HG03571 (cell line): ENCODE measurements around the gene LRRC74B.
"Not testable (repeated sequence)": the region's sequence is repeated elsewhere in the genome, so short reads cannot be mapped to it uniquely, and the experiment has no call there.

Source experiments
- ATAC-seq: cut with Tn5 transposase; IDR thresholded peaks from one replicate; pipeline ENCODE4 v1.9.1; 2021; ENCODE audit not compliant: unreplicated experiment

The LRRC74B gene, protein sequence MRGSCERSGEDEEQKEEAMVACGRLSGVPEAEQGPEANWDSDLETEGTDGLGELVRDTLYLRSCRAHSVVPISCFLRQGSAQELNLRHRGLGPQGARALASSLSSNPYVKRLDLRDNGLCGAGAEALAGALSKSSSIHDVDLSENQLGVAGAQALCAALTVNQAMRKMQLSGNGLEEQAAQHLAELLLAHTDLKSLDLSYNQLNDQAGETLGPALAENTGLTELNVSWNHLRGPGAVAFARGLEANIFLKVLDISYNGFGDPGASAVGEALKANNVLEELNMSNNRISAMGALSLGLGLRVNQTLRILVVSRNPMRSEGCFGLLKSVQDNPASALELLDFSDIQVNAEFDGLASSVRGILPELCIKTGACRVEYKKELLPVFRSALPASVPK

DNA sequence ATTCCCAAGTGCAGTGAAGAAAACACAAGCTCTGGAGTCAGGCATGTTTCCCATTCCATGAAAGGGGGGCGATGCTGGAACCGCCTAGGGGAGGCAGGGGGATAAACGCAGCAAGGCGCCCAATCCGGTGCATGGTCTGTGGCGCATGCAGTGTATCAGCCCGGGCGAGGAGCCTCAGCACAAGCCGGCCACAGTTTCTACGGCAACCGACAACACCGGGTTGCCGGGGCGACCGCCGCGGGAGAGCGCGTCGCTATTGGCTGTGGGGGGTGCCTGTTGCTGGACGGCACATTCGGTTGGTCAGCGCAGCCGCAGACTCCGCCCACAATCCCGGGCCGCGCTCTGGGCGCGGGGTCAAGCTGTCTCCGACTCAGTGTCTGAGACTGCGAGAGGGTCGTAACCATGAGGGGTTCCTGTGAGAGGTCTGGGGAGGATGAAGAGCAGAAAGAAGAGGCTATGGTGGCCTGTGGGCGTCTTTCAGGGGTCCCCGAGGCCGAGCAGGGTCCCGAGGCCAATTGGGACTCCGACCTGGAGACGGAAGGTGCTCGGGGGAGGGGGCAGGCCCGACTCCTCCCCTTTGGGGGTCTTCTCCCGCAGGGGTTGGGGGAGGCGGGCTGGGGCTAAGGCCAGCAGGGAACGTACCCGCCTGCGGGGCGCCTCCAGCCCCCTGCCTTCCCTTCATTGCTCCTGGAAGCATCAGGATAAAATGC, at the start of gene LRRC74B:
Gene LRRC74B, plus strand, starts transcription at position 362 of the 710 bp plus-strand sequence. Its CDS starts 41 bp downstream, at position 403.
- ATAC-seq: peak; percentile 95

DNA sequence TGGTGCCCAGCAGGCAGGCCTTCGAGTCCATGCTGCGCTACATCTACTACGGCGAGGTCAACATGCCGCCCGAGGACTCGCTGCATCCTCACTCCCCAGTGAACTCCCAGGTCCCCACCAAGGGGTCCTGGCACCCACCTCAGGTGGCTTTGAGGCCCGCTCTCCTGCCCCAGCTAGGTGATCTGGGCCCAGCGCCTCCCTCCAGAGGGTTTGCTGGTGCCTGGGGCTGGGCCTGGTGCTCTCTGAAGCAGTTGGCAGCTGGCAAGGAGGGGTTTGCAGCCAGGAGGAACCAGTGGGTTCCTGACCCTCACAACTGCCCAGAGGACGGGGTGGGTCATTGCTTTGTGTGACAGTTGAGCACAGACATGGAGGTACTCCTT, 49.7 kb upstream of the LRRC74B start:
- ATAC-seq: no peak

DNA sequence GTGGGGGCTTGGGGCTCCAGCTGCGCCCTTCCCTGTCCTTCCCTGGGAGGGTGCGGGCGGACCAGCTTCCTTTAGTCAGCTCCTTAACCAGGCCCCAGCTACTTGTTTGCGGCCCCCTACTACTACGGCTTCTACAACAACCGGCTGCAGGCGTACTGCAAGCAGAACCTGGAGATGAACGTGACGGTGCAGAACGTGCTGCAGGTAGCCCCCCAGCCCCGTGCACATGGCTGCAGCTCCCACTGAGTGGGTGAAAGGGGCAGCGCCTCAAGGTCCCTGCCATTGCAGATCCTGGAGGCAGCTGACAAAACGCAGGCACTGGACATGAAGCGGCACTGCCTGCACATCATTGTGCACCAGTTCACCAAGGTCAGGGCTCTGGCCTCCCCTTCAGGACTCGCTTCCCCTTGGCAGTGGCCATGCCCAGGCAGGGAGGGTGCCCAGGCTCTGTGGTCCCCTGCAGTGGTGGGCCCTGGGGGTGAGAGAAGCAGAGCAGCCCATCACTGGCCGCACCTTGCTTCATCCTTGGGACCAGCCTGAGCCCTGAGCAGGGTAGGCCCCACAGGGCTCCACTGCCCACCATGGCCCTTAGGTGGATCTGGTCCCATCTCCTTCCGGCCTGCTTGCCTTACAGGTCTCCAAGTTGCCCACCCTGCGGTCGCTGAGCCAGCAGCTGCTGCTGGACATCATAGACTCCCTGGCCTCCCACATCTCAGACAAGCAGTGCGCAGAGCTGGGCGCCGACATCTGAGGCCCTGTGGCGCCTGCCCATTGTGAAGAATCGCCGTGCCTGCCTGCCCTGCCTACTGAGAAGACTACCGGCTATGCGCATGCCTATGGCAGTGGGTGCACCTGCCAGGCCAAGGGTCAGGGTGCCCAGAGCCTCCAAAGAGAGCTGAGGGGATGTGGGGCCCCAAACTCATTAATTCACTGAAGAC, 48.9 kb upstream of the LRRC74B start:
- no peak for ATAC-seq

DNA sequence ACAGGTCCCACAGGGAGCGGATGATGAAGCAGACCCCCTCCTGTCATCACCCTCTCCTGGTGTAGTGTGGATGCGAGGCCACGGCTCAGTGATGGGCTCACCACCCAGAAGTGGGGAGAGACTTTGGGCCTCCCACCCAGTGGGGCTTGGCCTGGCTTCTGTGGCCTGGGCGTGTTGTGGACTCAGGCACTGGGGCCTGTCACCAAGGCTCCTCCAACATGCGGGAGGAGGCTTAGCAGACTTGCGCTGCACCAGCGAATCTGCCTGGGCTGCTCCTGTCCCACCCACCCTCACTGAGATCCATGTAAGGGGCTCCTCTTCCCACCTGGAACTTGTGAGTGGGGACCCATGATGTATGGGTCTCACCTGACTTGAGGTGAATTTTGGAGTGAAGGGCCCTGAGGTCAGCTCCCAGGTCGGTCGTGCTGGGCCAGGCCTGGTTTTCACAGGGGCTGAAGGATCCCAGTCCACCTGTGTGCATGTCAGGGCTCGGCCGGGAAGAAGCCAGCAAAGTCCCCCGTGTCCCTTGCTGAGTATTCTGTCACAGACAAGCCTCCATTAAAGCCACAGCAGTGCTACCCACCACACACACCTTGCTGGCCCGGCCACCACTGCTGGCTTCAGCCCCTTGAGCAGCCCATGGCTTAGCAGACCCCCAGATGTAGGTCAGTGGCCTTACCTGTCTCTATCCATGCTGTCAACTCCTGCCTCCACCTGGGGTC, 48.0 kb upstream of the LRRC74B start:
- no peak for ATAC-seq

DNA sequence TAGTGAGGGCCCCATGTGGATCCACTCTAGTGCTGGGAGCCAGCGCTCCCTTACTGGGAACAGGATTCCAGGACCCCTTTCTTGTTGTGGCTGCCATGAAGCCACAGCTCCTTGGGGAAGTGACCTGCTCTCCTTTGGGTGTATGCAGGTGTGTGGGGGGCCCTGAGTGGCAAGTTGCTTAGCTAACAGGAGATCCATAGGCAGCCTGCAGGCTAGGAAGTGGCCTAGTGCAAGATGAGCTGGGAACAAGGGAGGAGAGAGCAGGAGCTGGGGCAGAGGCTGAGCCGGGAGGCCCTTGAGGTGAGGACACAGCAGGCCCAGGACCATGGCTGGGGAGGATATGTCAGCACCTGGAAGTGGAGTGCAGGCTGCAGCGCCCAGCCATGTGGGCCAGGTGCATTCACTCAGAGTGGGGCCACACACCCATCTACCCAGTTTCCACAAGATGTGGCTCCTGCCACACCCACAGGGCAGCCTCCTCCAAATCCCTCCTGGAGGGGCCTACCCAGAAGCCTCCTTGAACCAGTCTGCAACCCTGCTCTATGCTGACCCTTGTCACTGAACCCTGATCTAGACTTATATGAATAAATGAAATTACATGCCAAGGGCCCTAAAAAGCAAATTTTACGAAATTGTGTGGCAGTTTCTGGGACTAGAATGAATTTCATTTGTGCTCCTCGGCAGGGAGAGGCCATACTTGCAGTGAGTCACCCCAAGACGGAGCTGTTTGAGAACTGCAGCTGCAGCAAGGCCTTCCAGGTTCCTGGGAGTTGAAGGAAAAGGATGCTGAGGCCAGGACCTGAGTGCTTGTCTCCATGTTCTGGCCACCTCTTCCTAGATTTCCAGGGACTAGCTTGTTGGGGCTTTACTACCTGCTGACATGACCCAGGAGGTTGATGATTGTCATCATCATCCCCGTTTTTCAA, 47.1 kb upstream of the LRRC74B start:
- no peak for ATAC-seq

DNA sequence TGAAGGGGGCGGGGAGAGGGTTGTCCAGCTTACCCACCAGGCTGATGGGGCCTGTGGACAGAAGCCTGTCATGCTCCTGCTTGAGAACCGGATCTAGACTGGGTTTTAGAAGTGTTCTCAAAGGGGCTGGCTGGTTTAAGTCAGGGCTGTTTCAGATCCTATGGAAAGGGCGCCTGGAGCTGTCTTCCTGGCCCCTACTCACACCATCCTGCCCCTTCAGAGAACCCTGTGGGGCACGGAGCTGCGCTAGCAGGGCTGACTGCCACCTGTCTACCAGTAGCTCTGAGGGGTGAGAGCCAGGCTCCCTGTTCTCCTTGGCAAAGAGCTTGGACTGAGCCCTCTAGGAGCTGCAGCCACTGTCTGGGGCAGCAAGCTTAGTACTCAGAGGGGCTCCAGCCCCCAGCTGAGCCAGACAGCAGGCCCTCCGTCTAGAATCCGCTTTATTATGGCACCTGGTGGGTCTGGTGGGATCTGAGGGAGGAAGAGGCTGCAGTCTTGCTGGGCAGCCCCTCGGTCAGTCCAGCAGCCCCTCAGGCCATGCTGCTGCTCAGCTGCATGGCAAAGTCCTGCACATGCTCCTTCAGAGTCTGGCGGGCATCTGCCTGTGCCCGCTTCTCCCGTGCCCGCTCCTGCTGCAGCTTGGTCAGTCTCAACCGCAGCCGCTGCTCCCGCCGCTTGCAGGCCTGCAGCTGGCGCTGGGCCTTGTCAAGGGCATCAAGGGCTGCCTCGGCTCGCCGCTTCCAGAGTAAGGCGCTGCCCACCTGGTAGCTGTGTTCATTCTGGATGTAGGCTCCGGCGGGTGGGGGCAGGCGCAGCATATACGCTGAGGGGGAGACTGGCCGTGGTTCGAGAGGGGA, 46.2 kb upstream of the LRRC74B start:
- ATAC-seq: no peak

DNA sequence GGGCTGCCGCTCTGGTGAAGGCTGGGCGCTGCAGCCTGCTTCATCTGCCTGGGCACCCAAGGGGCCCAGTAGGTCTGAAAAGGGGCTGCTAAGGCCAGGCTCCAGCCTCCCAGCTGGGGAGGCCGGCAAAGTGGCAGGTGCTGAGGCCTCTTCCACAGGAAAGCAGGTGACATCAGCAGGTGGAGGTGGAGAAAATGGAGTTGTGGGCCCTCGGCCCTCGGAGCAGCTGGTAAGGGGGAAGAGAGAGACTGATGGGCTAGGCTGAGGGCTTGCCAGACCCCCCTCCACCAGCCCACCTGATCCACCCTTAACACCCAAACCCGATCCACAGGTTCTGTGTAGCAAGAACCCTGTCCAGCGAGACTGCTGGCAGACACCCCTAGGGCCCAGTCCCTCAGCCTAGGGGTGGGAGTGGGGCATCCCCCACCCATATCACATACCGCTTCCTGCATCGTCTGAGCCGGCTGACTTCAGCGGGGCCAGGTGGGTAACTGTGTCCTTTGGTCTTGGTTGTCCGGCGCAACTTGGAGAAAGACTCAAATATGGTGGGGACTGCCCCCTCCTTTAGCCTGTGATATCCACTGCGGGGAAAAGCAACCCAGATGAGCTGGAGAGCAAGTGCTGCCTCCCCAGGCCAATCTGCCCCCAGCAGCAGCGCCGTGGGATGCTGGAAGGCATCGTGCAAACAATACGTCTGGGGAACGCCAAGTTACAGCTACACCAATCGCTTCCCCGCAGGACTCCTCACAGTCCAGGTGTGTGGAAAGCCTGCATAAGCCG, 45.3 kb upstream of the LRRC74B start:
- ATAC-seq: no peak

DNA sequence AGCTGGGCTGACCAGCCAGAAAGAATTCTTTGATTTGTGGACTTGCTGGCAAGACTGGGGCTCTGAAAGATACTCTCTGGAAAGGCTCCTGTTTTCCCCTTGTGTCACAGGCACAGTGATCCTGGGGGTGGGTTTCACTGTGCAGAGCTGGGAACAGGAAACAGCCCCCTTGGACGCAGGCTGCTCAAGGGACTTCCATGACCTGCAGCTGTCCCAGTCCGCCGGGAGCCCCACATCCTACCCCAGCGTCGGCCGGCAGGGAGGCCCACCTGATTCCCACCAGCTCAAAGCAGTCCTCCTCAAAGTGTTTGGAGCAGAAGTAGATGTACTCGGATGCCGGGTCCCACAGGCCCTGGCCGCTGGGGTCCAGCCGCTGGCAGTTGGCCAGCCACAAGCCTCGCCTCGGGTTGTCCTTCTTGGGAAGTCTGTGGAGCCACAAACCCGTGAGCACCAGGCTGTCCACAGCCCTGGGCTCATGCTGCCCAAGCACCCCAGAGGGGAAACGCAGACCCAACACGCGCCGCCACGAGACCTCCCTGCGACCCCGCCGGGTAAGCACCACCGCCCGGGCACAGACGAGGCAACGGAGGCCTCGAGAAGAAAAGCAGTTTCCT, 44.7 kb upstream of the LRRC74B start:
- ATAC-seq: peak; percentile 4

DNA sequence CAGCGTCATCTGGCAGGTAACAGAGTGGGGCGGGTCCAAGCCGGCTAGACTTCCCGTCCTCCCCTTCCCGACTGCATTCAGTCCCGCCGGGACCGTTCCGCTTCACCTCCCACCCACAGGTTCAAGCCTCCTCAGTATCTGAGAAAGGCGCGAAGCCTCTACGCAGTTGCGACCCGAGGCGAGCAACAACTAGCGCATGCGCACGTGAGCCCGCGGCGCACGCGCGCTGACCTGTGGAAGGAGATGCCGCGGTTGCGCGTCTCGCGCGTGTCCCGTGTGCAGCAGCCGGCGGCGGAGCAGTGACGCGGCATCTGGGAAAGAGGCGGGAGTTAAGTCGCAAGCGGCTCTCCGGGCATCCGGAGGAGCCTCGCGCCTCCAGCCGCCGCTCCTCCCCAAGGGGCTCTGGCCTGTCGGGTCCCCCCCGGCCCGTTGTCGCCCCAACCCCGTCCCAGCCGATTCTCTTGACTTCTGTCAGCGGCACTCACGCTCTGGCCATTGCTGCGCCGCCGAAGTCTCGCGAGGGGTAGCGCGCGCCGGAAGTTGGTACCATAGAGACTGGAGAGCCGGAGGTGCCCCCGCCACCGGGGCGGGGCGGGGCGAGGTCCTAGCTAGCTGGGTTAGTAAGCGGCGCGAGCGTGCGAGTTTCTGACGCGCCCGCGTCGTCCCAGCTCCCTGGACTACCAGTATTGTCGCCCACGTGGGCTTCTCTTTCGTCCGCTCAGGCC, 44.0 kb upstream of the LRRC74B start, which contains the start of gene THAP7:
Gene THAP7, minus strand, starts transcription at position 518 of the 725 bp plus-strand sequence. Its CDS starts 207 bp downstream, at position 311.
- peak; percentile 87 for ATAC-seq

DNA sequence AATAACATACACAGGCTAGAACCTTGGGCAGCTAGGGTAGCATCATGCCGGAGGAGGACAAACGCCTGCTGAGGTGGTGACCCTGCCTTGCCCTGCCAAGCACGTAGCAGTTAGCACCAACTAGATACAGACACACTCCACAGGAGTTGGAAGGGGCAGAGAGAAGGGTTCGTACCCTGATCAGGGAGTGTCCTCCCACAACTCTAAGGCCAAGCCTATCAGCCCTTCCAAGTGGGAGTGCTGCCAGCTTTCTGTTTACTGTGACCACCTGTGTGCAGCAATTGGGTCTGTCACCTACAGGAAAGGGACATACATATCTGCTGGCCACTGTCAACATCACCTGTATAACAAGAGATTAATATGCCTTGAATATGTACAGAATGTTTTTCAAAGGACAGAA, 42.0 kb upstream of the LRRC74B start:
- ATAC-seq: no peak

DNA sequence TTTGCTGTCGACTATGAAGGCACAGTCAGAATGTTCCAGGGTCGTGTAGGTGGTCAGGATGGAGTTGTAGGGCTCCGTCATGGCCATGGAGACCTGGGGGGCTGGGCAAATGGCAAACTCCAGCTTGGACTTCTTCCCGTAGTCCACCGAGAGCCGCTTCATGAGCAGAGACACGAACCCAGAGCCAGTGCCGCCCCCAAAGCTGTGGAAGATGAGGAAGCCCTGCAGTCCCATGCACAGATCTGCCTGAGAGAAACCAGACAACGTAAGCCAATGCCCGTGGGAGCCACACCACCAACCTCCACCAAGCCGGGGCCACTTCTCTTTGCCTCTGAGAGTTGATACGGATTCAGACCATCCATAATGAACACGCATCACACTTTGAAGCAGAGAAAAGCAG, 36.5 kb upstream of the LRRC74B start:
- ATAC-seq: not testable (repeated sequence)

DNA sequence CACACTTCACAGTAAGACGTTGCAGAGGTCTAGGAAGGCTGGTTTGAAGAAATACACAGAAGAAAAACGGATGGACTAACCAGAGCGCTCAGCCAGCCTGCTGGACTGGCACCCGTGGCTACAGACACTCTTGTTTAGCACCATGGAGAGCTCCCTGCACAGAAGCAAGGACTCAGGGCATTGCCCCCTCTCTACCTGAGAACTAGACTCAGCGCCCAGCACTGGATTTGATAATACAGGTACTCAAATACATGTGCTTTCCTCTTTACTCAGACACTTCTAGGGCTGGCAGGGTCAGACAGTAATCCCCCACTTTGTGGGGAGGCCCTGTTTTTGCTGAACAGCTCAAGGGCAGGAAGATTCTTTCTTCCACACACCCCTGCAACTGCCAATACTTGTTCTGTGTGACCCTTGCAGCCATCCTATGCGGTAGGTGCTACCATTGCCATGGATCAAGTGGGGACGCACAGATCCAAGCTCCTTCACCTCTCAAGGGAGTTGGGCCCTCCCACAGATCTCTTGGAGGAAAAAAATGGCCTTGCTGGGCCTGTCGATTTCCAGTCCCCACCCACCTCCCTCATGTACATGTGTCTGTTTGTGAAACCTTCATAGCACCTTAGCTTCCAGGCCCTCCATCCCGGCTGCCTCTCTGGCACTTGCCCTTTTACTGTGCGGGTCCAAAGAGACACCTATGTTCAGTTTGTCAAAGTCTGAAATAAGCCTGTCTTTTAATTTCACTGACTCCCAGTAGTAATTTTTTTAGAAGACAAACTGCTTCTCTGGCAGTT, 35.9 kb upstream of the LRRC74B start:
- no peak for ATAC-seq

DNA sequence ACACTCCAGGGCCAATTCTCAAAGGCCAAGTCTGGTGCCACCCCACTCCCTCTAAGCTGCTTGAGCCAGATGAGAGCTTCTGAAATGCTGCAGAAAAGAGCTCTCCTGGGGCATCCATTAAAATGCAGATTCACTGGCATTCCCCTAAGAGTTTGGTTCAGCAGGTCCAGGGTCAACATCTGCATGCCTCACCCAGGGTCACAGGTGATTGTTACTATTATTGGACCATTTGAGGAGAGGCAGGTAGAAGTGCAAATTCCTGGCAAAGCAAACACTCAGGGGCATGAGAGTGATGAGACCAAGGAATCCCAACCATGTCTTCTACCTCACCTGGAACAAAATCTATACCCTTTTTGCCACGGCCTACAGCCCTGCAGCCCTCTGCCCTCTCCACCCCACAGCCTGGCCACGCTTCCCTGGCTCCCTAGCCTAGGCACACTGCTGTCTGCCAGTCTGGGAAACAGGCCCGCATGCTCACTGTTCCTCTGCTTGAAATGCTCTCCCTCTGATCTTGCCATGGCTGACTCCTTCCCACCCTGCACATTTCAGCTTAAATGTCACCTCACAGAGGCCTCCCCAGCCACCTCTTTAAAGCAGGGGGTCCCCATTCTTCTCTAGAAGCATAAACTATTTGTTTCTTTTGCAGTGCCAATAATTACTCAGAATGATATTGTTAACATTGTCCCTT, 35.2 kb upstream of the LRRC74B start:
- no peak for ATAC-seq

DNA sequence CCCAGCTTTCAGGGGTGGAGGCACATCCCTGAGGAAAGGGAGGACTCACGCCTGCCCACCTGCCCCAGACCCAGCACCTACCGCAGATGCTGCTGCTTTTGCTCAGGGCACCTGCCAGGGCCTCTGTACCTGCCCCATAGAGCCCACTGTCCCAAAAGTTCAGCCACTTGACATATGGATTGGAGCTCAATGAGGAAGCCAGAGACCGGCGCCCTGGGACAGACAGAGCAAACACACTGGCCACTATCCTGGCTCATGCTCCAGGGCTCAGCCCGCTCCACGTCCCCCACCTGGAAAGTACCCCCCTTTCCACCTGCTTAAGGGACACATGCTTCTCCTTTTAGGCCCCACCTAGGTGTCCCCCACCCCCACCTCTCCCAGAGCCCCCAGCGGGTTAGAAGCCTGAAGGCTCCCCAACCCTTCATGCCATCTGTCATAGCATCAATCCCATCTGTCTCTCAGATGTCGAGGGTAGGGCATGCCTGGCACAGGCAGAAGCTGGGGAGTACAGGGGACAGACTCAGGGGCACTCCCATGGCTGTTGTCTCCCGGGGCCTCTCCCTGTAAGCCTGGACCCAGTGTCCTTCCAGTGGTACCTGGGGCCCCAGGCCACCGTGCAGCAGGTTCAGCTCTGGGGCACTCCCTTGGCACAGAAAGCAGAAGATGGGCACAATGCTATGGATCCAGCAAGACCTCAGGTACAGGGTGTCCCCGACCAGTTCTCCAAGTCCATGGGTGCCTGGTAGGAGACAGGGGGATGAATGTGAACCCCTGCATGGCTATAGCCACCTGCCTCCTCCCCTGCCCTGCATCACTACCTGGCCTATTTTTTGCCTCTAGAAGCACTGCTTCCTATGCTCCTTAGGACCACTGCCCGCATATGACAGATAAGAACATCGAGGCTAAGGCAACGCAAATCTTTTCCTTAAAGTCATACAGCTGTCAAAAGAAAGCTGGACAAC, 33.0 kb upstream of the LRRC74B start:
- no peak for ATAC-seq
